Prostate gland (tissue), 2 donors: ENCODE data around the gene UNC5C. TPM values are rescaled to one million over a fixed set of nuclear protein-coding genes. Genes with fewer than 3 reads are reported as not detected.

ENCODE experiments used
- DNase-seq: peaks from one replicate; pipeline ENCODE4 v3.0.0-alpha.2; 2019; ENCODE audit warnings: low spot score
- H3K27ac ChIP-seq, 2 donors: fragments of 200-600 bp; sonication (generic); 2 replicates each; pipeline ENCODE4 v1.5.1; 2017 to 2019
- H3K27me3 ChIP-seq: fragments of 200-600 bp; sonication (generic); replicated peaks from 2 replicates; pipeline ENCODE4 v1.5.1; 2019; ENCODE audit not compliant: insufficient read depth
- H3K36me3 ChIP-seq, 2 donors: fragments of 200-600 bp; sonication (generic); 1 replicate in 1 of 2; 2 replicates in 1 of 2; pipeline versions ENCODE4 v1.5.1 to v1.8.1; 2017 to 2019
- H3K4me1 ChIP-seq: fragments of 200-600 bp; sonication (generic); replicated peaks from 2 replicates; pipeline ENCODE4 v1.5.1; 2019
- H3K4me3 ChIP-seq, 2 donors: fragments of 200-600 bp; sonication (generic); 2 replicates each; pipeline ENCODE4 v1.5.1; 2017 to 2019
- H3K9me3 ChIP-seq: fragments of 200-600 bp; sonication (generic); 2 replicates; pipeline ENCODE4 v1.5.1; 2017
- POLR2A ChIP-seq: fragments of 450-650 bp; IDR thresholded peaks from one replicate; pipeline ENCODE4 v1.6.1; 2016; ENCODE audit warnings: antibody characterized with exemption, mild to moderate bottlenecking
- POLR2AphosphoS5 ChIP-seq: sonication (generic); formaldehyde crosslinking; IDR thresholded peaks from one replicate; pipeline ENCODE4 v1.6.1; 2017; ENCODE audit warnings: antibody characterized with exemption
- WGBS: methylation state at CpG from one replicate; pipeline ENCODE4 v1.1.5; 2018; 5-methylcytosine and 5-hydroxymethylcytosine counted together
- intact Hi-C: fragments of 100-400 bp; cut with DNase I; formaldehyde crosslinking; loops from one replicate; pipeline ENCODE4 v1.14.2; 2022
- total RNA-seq, 2 donors: library from RNA; depleted of rRNA; stranded (reverse); fragments of >200 nt; gene quantifications; one replicate each; pipeline ENCODE4 v1.1.0, GENCODE V29; 2016
- TF ChIP-seq, protein P1 (sequence below), 4 experiments: fragments of 200-600 bp in 2 of 4; fragments of 450-650 bp in 2 of 4; sonication (generic) in 2 of 4; IDR thresholded peaks; 1 replicate in 3 of 4; 2 replicates in 1 of 4; pipeline ENCODE4 v1.5.1; 2016 to 2019; ENCODE audit warnings: antibody characterized with exemption in 4 of 4, mild to moderate bottlenecking in 2 of 4, moderate library complexity in 2 of 4

UNC5C gene
- total RNA-seq, 2 donors from 2014 or later = 1.8 to 15.5 TPM

GRCh38 chr4:95444812-95445211, 104.0 kb downstream of the UNC5C start:
- TF ChIP-seq POLR2A (no peak), POLR2AphosphoS5 (no peak)
- TF ChIP-seq, protein P1, sequence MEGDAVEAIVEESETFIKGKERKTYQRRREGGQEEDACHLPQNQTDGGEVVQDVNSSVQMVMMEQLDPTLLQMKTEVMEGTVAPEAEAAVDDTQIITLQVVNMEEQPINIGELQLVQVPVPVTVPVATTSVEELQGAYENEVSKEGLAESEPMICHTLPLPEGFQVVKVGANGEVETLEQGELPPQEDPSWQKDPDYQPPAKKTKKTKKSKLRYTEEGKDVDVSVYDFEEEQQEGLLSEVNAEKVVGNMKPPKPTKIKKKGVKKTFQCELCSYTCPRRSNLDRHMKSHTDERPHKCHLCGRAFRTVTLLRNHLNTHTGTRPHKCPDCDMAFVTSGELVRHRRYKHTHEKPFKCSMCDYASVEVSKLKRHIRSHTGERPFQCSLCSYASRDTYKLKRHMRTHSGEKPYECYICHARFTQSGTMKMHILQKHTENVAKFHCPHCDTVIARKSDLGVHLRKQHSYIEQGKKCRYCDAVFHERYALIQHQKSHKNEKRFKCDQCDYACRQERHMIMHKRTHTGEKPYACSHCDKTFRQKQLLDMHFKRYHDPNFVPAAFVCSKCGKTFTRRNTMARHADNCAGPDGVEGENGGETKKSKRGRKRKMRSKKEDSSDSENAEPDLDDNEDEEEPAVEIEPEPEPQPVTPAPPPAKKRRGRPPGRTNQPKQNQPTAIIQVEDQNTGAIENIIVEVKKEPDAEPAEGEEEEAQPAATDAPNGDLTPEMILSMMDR (IDR thresholded peaks at IDR 0.05) = no peak
- WGBS = 93% methylated on average over 5 of the region's 5 CpGs
- no peak overlapping the region for H3K4me3 ChIP-seq
- no peaks in the 10 kb centered on the region for H3K4me1 ChIP-seq
- no peak overlapping the region for H3K27ac ChIP-seq
- no peaks in the 10 kb centered on the region for H3K36me3 ChIP-seq
- DNase-seq = no peak
- no peaks in the 10 kb centered on the region for H3K27me3 ChIP-seq
- intact Hi-C loops = no loop called here
- no peaks in the 10 kb centered on the region for H3K9me3 ChIP-seq

DNA sequence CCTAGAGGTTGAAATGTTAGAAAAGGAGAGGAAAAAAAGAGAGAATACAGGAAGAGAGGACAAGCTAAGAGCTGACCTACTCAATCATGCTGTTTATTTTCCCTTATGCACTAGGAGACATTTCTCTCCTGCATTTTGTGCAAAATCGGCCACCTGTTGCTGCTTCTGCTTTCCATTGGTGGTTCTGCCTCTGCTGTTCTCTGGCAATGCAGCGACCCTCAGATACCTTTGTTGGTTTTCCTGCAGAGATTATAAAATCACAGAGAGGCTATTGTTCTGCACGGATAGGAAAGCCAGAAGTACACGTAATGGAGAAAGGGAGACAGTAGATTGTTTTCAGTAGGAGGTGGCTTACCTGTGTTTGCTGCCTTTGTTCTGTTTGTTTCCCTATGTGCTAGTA, 108.9 kb downstream of the UNC5C start:
- Histone ChIP-seq H3K4me3 (no peak overlapping the region), H3K27ac (no peak overlapping the region), H3K4me1 (no peaks in the 10 kb centered on the region), H3K27me3 (no peaks in the 10 kb centered on the region), H3K36me3 (no peaks in the 10 kb centered on the region), H3K9me3 (no peaks in the 10 kb centered on the region)
- WGBS = 46% methylated on average over 4 of the region's 4 CpGs
- TF ChIP-seq, protein P1 (IDR thresholded peaks at IDR 0.05) = no peak
- TF ChIP-seq POLR2A (no peak), POLR2AphosphoS5 (no peak)
- no peak for DNase-seq
- intact Hi-C loops = no loop called here

GRCh38 chr4:95439071-95439470, 109.7 kb downstream of the UNC5C start:
- DNase-seq = no peak
- 69% methylated on average over 2 of the region's 2 CpGs for WGBS
- no peak overlapping the region for H3K4me3 ChIP-seq
- H3K27ac ChIP-seq = no peak overlapping the region
- no peaks in the 10 kb centered on the region for H3K36me3 ChIP-seq
- intact Hi-C loops = no loop called here
- TF ChIP-seq POLR2A (no peak), POLR2AphosphoS5 (no peak)
- TF ChIP-seq, protein P1 (IDR thresholded peaks at IDR 0.05) = no peak
- no peaks in the 10 kb centered on the region for H3K27me3 ChIP-seq
- H3K9me3 ChIP-seq = no peaks in the 10 kb centered on the region
- H3K4me1 ChIP-seq = no peaks in the 10 kb centered on the region

DNA sequence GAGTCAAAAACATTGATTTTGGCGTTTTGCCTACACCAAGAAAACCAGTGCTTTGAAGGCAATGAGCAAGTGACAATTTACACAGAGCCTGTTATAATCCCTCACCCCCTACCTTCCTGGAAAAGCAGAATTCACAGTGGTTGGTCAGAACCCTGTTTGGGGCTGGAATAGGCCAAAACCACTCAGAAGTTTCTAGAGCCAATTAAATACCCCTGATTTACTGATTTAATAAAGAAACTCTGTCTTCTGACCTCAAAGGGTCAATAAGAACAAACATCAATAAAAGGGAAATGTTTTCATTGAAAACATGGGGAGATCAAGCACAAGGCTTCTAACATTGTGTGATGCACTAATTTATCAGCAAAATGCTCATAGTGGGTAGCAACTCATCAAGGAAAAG, 116.3 kb downstream of the UNC5C start:
- TF ChIP-seq POLR2A (no peak), POLR2AphosphoS5 (no peak)
- TF ChIP-seq, protein P1 (IDR thresholded peaks at IDR 0.05) = no peak
- no peaks in the 10 kb centered on the region for H3K9me3 ChIP-seq
- intact Hi-C loops = no loop called here
- no peak overlapping the region for H3K4me3 ChIP-seq
- no peak overlapping the region for H3K27ac ChIP-seq
- H3K4me1 ChIP-seq = no peaks in the 10 kb centered on the region
- WGBS = 70% methylated on average over 1 of the region's 1 CpG
- no peaks in the 10 kb centered on the region for H3K36me3 ChIP-seq
- no peak for DNase-seq
- no peaks in the 10 kb centered on the region for H3K27me3 ChIP-seq

DNA sequence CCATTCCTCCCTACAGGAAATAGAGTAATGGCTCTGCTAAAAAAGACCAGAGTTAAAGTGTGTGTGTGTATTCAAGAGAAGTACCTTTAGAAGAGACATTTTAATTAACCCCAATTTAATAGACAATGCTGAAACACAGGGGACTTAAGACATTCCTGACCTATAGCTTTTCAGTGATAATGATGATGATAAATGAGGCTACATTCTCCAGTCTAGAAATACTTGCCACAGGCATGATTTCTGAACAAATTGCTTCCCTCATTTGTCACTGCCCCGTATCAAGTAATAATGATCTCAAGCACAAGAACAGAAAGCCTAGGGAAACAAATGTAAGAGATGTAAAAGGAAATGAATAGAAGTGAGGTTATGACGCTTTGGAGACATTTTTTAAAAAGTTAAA, 117.1 kb downstream of the UNC5C start:
- DNase-seq = no peak
- TF ChIP-seq POLR2A = no peak
- TF ChIP-seq POLR2AphosphoS5 = no peak
- TF ChIP-seq, protein P1 (IDR thresholded peaks at IDR 0.05) = no peak
- Histone ChIP-seq H3K36me3 (no peaks in the 10 kb centered on the region), H3K4me1 (no peaks in the 10 kb centered on the region), H3K4me3 (no peak overlapping the region), H3K9me3 (no peaks in the 10 kb centered on the region), H3K27me3 (no peaks in the 10 kb centered on the region), H3K27ac (no peak overlapping the region)
- WGBS = 90% methylated on average over 2 of the region's 2 CpGs
- intact Hi-C loops = no loop called here
